NCI-H128 (cell line): ENCODE data around the gene DIP2A.
"Not testable (repeated sequence)": the region's sequence is repeated elsewhere in the genome, so short reads cannot be mapped to it uniquely, and the experiment has no call there.

Experiments
- DNase-seq: peaks from one replicate; lab custom pipeline; 2025; ENCODE audit not compliant: unreplicated experiment; lab: John Stamatoyannopoulos, UW

DIP2A gene

GRCh38 chr21:46424621-46425020, 34.1 kb upstream of the DIP2A start:
- no peak for DNase-seq

DNA sequence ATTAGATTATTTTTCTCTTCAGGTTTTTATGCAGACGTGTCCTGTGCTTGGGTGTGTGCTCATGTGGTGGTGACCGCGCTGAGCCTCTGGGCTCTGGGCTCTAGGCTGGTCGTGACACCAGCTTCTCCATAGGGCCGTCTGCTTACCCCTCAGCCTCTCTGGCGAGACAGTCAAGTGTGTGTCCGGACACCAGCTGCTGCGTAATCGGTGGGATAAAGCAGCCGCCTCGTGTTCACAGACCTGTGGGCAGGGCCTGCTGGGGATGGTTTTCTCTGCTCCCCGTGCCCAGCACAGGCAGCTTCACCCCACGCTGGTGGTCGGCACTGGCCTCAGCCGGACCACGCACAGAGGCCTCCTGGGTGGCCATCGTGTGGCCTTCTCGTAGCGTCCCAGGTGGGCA, 33.6 kb upstream of the DIP2A start:
- no peak for DNase-seq

GRCh38 chr21:46425571-46425970, 33.1 kb upstream of the DIP2A start:
- DNase-seq = no peak

DNA sequence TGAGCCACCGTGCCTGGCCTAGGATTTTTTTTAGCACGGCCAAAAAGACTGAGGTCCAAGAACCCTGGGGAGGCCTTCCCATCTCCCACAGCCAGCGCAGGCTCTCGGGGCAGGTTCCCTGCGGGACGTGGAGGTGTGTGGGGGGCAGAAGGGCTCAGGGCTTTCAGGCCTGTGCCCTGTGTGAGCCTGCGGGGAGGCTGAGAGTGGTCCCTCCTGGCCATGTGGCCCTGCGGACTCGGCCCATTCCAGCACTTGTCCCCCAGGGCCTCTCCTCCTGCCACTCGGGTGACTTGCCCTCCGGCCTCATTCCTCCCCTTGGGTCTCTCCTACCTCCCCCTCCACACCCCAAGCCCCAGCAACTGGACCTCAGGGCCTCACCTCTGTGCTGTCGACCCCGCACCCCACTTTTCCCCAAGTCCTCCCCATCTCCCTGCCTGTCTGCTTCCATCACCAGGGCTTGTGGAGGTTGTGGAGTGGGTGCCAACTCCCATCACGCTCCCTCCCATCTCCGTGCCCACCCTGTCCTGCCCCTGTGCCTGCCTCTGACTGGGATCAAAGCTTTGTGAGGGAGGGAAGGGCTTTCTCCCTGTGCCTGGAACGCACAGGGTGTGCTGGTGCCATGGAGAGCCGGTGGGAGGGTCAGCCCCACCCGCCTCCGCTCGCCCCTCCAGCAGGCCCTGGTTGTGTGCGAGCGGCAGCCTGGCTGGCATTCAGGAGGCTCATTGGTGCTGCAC, 32.2 kb upstream of the DIP2A start:
- DNase-seq = no peak

GRCh38 chr21:46427516-46427915, 31.2 kb upstream of the DIP2A start:
- no peak for DNase-seq

GRCh38 chr21:46428286-46428685, 30.4 kb upstream of the DIP2A start:
- no peak for DNase-seq

DNA sequence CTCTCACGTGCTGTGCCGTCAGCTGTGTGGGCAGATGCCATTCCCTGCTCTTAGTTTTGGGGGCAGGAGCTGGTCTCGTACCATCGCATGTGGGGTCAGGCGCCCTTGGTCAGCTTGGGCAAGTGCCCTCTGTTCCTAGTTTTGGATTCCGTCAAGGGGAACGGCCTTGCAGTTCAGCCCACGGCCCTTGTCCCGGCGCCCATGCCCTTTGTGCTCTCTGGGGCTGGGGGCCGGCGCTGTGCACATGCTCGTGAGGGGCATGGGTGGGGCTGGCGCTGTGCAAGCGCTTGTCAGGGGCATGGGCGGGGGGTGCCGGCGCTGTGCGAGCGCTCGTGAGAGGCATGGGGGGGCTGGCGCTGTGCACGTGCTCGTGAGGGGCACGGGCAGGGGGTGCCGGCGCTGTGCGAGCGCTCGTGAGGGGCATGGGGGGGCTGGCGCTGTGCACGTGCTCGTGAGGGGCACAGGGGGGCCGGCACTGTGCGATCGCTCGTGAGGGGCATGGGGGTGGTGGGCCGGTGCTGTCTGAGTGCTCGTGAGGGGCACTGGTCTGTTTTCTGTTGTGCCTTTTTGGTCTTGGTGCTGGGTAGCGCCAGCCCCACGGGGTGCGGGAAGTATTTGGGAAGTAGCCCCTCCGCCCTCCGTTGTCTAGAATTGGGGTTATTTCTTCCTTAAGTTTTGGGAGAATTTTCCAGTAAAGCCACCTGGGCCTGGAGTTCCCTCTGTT, 29.5 kb upstream of the DIP2A start:
- DNase-seq = no peak

DNA sequence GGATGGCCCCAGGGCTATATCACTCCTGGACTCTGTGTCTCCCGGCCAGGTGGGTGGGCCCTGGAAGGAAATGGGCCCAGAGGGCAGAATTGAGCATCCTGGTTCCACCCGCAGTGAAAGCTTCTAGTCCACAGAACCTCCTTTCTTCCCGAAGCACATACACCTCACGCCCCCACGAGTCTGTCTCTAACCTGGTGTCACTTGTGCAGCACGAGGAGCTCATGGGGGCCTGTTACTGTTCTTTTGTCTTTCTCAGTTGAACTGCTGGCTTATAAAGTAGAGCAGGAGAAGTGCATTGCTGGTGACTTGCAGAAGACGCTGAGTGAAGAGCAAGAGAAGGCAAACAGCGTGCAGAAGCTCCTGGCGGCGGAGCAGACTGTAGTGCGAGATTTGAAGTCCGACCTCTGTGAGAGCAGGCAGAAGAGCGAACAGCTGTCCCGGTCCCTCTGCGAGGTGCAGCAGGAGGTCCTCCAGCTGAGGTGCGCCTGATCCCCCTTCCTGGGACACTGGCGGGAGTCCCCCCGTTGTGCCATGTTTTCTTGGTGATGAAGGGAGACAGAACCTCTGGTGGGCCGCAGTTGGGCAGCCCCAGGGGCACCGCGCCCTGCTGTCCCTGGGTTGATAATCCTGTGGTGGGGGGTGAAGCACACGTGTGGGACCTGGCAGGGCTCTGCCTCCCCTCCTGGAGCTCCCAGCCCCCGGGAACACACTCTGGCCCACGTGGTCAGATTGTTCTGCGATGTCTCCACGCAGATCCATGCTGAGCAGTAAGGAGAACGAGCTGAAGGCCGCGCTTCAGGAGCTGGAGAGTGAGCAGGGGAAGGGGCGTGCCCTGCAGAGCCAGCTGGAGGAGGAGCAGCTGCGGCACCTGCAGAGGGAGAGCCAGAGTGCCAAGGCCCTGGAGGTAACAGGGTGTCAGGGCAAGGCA, 28.7 kb upstream of the DIP2A start:
- DNase-seq = no peak

- DNase-seq = no peak
Measured at GRCh38 chr21:46431448-46431847, 27.2 kb upstream of the DIP2A start.

GRCh38 chr21:46431884-46432488, 26.7 kb upstream of the DIP2A start:
- DNase-seq = no peak

DNA sequence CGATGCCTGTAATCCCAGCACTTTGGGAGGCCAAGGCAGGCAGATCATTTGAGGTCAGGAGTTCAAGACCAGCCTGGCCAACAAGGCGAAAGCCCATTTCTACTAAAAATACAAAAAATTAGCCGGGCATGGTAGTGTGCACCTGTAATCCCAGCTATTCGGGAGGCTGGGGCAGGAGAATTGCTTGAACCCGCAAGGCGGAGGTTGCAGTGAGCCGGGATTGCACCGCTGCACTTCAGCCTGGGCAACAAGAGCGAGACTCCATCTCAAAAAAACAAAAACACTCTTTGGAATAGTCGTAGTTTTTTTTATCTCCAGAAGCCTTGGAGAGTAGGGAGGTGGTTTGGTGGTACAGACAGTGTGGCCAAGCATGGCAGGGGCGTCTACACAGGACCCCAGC, 25.6 kb upstream of the DIP2A start:
- DNase-seq = not testable (repeated sequence)

DNA sequence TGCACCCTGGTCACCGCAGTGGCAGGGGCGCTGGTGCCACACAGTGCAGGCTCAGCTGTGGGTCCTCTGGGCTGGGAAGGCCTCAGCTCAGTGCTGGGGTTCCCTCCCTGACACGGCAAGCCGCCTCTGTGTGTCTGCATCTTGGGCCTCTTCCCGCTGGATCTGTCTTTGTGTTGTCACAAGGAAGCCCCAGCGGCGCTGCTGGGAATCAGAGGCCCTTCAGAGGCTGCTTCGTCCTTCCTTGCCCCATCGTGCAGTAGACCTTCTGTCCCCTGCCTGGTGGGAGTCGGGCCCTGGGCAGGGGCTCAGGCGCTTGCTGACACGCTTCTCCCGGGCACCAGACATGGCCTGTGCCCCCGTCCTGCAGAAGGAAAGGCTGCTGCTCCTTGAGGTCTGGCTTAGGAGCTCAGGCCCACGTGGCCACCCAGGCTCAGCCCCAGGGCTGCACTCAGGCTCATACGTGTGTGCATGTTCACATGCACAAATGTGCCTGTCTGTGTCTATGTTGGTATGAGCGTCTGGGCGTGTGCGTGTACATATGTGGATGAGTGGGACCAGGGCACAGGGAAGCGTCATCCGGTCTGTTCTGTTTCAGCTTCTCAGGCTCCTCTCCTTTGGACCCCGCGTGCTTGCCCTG, 24.3 kb upstream of the DIP2A start:
- no peak for DNase-seq

DNA sequence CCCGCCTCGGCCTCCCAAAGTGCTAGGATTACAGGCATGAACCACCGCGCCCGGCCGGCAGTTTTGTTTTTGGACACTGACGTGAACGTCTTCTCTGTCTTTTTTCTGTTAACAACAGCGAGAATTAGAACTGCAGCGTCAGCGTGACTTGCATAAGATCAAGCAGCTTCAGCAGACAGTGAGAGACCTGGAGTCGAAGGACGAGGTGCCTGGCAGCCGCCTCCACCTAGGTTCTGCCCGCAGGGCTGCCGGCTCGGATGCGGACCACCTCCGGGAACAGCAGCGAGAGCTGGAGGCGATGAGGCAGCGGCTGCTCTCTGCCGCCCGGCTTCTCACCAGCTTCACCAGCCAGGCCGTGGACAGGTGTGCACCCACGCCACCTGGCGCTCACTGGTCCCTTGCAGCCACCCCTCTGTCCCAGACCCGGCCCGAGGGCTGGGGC, 22.9 kb upstream of the DIP2A start:
- no peak for DNase-seq

GRCh38 chr21:46436621-46437020, 22.1 kb upstream of the DIP2A start:
- no peak for DNase-seq

GRCh38 chr21:46437096-46437498, 21.6 kb upstream of the DIP2A start:
- DNase-seq = no peak

- DNase-seq = no peak
Measured at GRCh38 chr21:46437511-46437910, 21.2 kb upstream of the DIP2A start.

DNA sequence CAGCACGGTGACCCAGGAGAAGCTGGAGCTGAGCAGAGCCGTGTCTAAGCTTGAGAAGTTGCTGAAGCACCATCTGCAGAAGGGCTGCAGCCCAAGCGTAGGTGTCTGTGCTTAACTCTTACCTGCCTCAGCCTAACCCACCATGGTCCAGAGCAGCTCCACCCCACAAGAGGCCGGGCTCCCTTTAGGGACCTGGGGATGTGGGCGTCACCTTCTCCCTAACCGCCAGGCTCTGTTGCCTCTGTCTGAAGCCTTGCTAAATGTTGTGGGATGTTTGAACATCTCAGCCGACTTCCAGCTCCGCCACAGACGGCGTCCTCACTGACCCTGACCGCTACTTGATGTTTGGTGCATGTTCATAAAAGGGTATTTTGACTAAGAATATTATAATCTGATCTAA, 20.4 kb upstream of the DIP2A start:
- no peak for DNase-seq

DNA sequence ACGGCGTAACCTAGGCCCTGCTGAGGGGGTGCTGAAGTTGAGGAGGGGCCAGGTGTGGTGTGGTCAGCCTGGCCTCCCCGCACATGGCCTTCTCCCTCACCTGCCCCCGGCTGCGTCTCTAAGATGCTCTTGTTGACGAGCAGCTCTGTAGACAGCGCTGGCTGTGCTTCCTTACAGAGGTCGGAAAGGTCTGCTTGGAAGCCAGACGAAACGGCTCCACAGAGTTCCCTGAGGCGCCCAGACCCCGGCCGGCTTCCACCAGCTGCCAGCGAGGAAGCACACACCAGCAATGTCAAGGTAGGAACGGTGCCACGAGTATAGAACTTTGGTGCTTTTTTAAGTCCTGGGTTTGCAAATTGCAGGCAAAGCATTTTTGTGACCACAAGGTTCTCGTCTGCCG, 18.8 kb upstream of the DIP2A start:
- DNase-seq = no peak

GRCh38 chr21:46441331-46441730, 17.4 kb upstream of the DIP2A start:
- DNase-seq = no peak

DNA sequence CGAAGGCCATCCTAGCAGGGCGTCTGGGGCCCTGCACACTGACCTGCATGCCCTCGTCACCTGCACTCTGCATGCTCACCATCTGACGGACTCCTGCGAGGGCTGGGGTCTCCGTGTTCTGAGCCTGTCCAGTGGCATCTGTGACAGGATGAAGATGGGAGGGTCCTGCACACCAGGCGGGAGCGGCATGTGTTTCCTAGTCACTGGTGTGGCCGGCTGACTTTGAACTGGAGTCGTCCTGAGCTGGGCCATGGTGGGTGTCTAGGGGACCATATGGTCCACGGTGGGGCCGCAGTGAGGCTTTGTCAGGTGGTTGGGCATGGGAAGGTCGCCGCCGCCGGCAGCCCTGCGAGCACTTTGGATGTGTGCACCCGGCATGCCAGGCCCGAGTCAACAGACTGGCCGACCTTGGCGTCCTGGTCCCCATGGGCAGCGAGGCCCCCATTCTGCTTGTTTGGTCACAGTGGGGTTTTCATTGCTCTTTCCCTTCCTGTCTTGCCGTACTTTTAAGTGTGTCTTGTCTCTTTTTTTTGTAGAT, 16.7 kb upstream of the DIP2A start:
- no peak for DNase-seq
